Suprapubic skin (tissue), 4 donors: Measurements from ENCODE around the gene ZNG1C. TPM values are rescaled to one million over a fixed set of nuclear protein-coding genes. Genes with fewer than 3 reads are reported as not detected.
"Not testable (repeated sequence)": the region's sequence is repeated elsewhere in the genome, so short reads cannot be mapped to it uniquely, and the experiment has no call there.

ENCODE experiments used
- DNase-seq, 2 donors: peaks; one replicate each; pipeline ENCODE4 v3.0.0-alpha.2; 2019; ENCODE audit warnings: low spot score in 2 of 2
- H3K27ac ChIP-seq: fragments of 200-600 bp; sonication (generic); one replicate; pipeline ENCODE4 v1.5.1; 2019
- H3K27me3 ChIP-seq: fragments of 200-600 bp; sonication (generic); one replicate; pipeline ENCODE4 v1.5.1; 2019
- H3K36me3 ChIP-seq: fragments of 200-600 bp; sonication (generic); one replicate; pipeline ENCODE4 v1.5.1; 2019
- H3K4me1 ChIP-seq: fragments of 200-600 bp; sonication (generic); one replicate; pipeline ENCODE4 v1.5.1; 2019
- H3K4me3 ChIP-seq: fragments of 200-600 bp; sonication (generic); one replicate; pipeline ENCODE4 v1.5.1; 2019; ENCODE audit warnings: mild to moderate bottlenecking
- H3K9me3 ChIP-seq: fragments of 200-600 bp; sonication (generic); one replicate; pipeline ENCODE4 v1.5.1; 2019
- WGBS: methylation state at CpG from one replicate; pipeline ENCODE4 v1.1.5; 2018; 5-methylcytosine and 5-hydroxymethylcytosine counted together
- total RNA-seq, 4 donors: library from RNA; depleted of rRNA; stranded (reverse); fragments of >200 nt; gene quantifications; one replicate each; pipeline ENCODE4 v1.1.0, GENCODE V29; 2016

Gene ZNG1C
- total RNA-seq: 10 to 100 TPM; 24.4 to 82.6 (median 33.6) TPM

GRCh38 chr9:68241683-68242082, at the start of gene ZNG1C:
Gene ZNG1C, plus strand, starts transcription at chr9:68241983. Its CDS starts 49 bp downstream, at chr9:68242032.
- not testable (repeated sequence) for H3K27me3 ChIP-seq, H3K36me3 ChIP-seq, H3K9me3 ChIP-seq, H3K4me1 ChIP-seq, H3K27ac ChIP-seq, H3K4me3 ChIP-seq, DNase-seq
- no CpG with 5 or more reads among the region's 32 CpGs for WGBS

DNA sequence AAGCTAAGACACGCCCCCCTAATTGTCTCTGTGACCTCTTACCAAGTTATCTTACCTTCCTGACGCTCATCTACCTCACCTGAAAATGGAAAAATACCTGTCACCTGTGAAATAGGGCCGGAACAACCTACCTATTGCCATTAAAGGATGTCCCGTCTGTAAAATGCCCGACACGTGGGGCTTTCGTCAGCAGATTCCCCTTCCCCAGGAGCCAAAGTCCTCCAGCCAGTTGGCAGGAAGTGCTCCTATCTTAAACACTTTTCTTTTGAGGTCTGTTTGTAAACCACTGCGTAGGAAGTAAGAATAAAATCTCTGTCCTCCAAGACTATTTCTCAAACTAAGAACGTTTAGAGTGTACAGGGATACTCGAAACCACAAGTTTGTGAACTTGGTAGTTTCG, 654 bp downstream of the ZNG1C start:
- H3K4me3 ChIP-seq, DNase-seq, H3K27ac ChIP-seq, H3K27me3 ChIP-seq, H3K36me3 ChIP-seq, H3K4me1 ChIP-seq, H3K9me3 ChIP-seq: not testable (repeated sequence)
- WGBS: no CpG with 5 or more reads among the region's 11 CpGs

GRCh38 chr9:68281041-68281440, 39.3 kb downstream of the ZNG1C start:
- not testable (repeated sequence) for DNase-seq, H3K27me3 ChIP-seq

DNA sequence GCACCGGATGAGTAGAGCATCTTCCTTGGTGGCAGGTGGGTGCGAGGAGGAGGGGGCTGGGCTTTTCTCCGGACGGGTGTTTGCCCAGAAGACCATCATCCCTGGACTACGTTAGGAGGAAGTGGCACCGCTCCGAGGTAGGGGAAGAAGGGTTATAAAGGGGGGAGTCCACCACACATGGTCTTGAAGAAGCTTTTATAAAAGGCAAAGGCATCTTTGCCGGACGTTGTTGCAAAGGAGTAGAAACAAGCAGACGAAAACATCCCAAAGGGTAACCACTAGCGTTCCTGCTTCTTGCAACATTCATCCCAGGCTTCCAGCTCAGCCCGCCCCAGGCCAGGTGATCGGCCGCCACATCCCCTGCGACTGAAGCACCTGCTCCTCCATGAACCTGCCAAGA, 60.8 kb downstream of the ZNG1C start, which contains the start of gene FOXD4L3:
Gene FOXD4L3 (plus strand): TSS at position 301 of the 400 bp plus-strand sequence. CDS start 85 bp downstream, at position 386.
- no CpG with 5 or more reads among the region's 15 CpGs for WGBS

More at GRCh38 chr9:68281041-68281440, 39.3 kb downstream of the ZNG1C start:
- H3K4me1 ChIP-seq, H3K9me3 ChIP-seq, H3K27ac ChIP-seq, H3K36me3 ChIP-seq, H3K4me3 ChIP-seq: not testable (repeated sequence)
- WGBS: 98% methylated on average over 11 of the region's 16 CpGs

GRCh38 chr9:68303771-68304170, 62.0 kb downstream of the ZNG1C start:
- H3K36me3 ChIP-seq, H3K4me3 ChIP-seq, H3K27ac ChIP-seq, H3K4me1 ChIP-seq, H3K27me3 ChIP-seq, H3K9me3 ChIP-seq: not testable (repeated sequence)
- no CpG with 5 or more reads among the region's 30 CpGs for WGBS
- DNase-seq: peak in 1 of 2 donors; percentile 19

More for the DNA sequence above, 60.8 kb downstream of the ZNG1C start, which contains the start of gene FOXD4L3:
- H3K4me3 ChIP-seq, H3K9me3 ChIP-seq, H3K4me1 ChIP-seq, DNase-seq, H3K27ac ChIP-seq, H3K27me3 ChIP-seq, H3K36me3 ChIP-seq: not testable (repeated sequence)

- WGBS: no CpG with 5 or more reads among the region's 21 CpGs
- not testable (repeated sequence) for H3K4me1 ChIP-seq, H3K36me3 ChIP-seq, DNase-seq, H3K27me3 ChIP-seq, H3K27ac ChIP-seq, H3K9me3 ChIP-seq, H3K4me3 ChIP-seq
These were observed 62.4 kb downstream of the ZNG1C start for GRCh38 chr9:68304212-68304611.

- H3K4me1 ChIP-seq, H3K9me3 ChIP-seq, H3K27ac ChIP-seq, DNase-seq, H3K27me3 ChIP-seq, H3K4me3 ChIP-seq, H3K36me3 ChIP-seq: not testable (repeated sequence)
- 33% methylated on average over 3 of the region's 4 CpGs for WGBS
These were observed 63.0 kb downstream of the ZNG1C start for GRCh38 chr9:68304777-68305176.

GRCh38 chr9:68305680-68306285, 64.0 kb downstream of the ZNG1C start:
- H3K27ac ChIP-seq, H3K4me3 ChIP-seq, H3K27me3 ChIP-seq, DNase-seq, H3K36me3 ChIP-seq, H3K9me3 ChIP-seq, H3K4me1 ChIP-seq: not testable (repeated sequence)
- 57% methylated on average over 10 of the region's 21 CpGs for WGBS

- no CpG with 5 or more reads among the region's 37 CpGs for WGBS
- not testable (repeated sequence) for H3K4me3 ChIP-seq, DNase-seq
These were observed 64.7 kb downstream of the ZNG1C start for GRCh38 chr9:68306391-68306964.

DNA sequence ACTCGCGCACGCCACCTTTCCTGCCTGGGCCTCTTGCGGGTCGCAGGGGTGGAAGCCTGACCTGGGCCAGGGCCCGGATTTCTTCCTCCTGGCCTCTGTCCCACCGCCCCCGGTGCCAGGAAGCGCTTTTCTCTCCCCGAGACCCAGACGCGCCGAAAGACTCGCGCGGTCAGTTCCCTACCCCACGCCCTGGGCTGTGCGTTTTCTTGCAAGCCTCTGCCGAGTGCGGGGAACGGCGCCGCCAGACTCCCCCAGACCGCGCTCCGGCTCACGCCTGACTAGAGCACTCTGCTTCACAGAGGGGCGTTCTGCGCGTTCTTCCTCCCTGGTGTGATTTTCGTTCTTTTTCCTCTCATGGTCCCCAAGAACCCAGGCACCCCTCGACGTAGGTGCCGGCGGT, 65.3 kb downstream of the ZNG1C start:
- WGBS: no CpG with 5 or more reads among the region's 35 CpGs
- H3K4me1 ChIP-seq, H3K9me3 ChIP-seq, DNase-seq, H3K27me3 ChIP-seq, H3K36me3 ChIP-seq, H3K27ac ChIP-seq, H3K4me3 ChIP-seq: not testable (repeated sequence)

More at GRCh38 chr9:68306391-68306964, 64.7 kb downstream of the ZNG1C start:
- not testable (repeated sequence) for H3K27ac ChIP-seq, H3K27me3 ChIP-seq, H3K9me3 ChIP-seq, H3K4me1 ChIP-seq, H3K36me3 ChIP-seq

GRCh38 chr9:68307654-68308053, 65.9 kb downstream of the ZNG1C start:
- H3K27ac ChIP-seq, H3K9me3 ChIP-seq, H3K4me1 ChIP-seq, H3K4me3 ChIP-seq, H3K27me3 ChIP-seq, H3K36me3 ChIP-seq: not testable (repeated sequence)
- 36% methylated on average over 13 of the region's 21 CpGs for WGBS
- peak in 1 of 2 donors; percentile 42 for DNase-seq

DNA sequence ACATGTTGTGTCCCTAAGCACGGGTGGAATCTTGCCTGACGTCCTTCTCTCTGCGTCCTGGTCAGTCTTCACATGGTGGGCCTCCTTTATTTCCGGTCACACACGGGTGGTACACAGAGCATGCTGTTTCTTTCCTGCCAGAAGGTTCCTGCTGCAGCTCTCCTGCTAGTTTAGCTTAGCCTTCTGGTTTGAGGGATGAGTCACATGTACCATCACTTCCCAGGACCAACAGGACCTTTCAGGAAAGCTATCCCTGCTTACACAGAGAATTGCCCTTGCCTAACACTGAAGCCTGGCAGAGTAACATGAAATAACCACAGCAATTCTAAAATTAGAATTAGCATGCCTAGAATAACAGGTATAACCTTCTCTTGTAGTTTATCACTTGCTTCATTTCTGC, 69.4 kb downstream of the ZNG1C start:
- whole genome bisulfite sequencing: no CpG with 5 or more reads among the region's 5 CpGs
- H3K36me3 ChIP-seq, H3K4me1 ChIP-seq, H3K4me3 ChIP-seq, H3K27me3 ChIP-seq, DNase-seq, H3K27ac ChIP-seq, H3K9me3 ChIP-seq: not testable (repeated sequence)

DNA sequence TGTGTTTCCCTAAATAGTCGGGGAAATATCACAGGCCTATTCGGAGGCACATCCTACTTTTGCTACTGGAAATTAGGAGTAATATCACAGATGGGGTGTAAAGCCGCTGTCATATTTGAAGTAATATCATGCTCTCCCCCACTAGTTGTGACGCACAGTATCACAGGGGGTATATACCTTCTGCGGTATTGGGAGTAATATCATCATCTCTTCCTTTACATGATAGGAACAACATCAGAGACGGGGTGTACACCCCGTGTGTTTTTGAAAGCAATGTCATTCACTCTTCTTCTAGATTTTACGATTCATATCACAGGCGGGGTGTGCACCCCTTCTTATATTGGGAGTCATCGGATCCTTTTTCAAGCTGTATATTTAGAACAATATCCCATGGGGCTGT, 76.4 kb downstream of the ZNG1C start:
- H3K4me3 ChIP-seq, H3K4me1 ChIP-seq, H3K27ac ChIP-seq, H3K36me3 ChIP-seq, H3K9me3 ChIP-seq, DNase-seq, H3K27me3 ChIP-seq: not testable (repeated sequence)
- WGBS: 77% methylated on average over 10 of the region's 10 CpGs

DNA sequence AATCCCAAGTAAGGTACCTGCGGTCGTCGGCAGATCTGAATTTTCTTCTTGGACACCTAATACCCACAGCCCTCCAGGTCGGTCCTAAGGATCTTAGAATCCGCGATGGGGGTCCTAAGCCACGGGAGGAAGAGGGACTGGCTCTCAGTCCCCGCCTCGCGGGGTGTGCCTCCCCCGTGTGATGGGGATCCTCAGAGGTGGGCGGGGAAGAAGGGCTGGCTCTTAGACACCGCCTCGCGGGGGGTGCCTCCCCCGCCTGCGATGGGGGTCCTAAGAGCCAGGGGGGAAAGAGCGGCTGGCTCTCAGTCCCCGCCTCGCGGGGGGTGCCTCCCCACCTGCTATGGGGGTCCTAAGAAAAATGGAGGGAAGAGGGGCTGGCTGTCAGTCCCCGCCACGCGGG, 82.0 kb downstream of the ZNG1C start:
- not testable (repeated sequence) for DNase-seq, H3K4me1 ChIP-seq, H3K36me3 ChIP-seq, H3K4me3 ChIP-seq, H3K9me3 ChIP-seq, H3K27ac ChIP-seq, H3K27me3 ChIP-seq
- WGBS: no CpG with 5 or more reads among the region's 24 CpGs

GRCh38 chr9:68324518-68324917, 82.7 kb downstream of the ZNG1C start:
- not testable (repeated sequence) for H3K4me3 ChIP-seq, DNase-seq, H3K36me3 ChIP-seq, H3K4me1 ChIP-seq, H3K27me3 ChIP-seq, H3K27ac ChIP-seq, H3K9me3 ChIP-seq
- no CpG with 5 or more reads among the region's 20 CpGs for WGBS
